Transverse colon (tissue), 4 donors: ENCODE data around the gene FMNL3. TPM values are rescaled to one million over a fixed set of nuclear protein-coding genes. Genes with fewer than 3 reads are reported as not detected.

Source experiments
- DNase-seq: peaks from one replicate; pipeline ENCODE4 v3.0.0-alpha.2; 2019
- H3K27ac ChIP-seq, 4 donors: fragments of 200-600 bp; sonication (generic); 2 replicates each; pipeline ENCODE4 v1.5.1; 2016 to 2018; ENCODE audit warnings: inconsistent platforms in 4 of 4
- H3K27me3 ChIP-seq: fragments of 200-600 bp; sonication (generic); 2 replicates; pipeline ENCODE4 v1.5.1; 2017; ENCODE audit warnings: inconsistent platforms
- H3K36me3 ChIP-seq, 4 donors: fragments of 200-600 bp; sonication (generic); 2 replicates each; pipeline ENCODE4 v1.5.1; 2017 to 2019; ENCODE audit warnings: inconsistent platforms in 4 of 4
- H3K4me1 ChIP-seq, 4 donors: fragments of 200-600 bp; sonication (generic); 2 replicates each; pipeline ENCODE4 v1.5.1; 2017 to 2020; ENCODE audit warnings: inconsistent platforms in 4 of 4
- H3K4me3 ChIP-seq, 4 donors: fragments of 200-600 bp; sonication (generic); 1 replicate in 1 of 4; 2 replicates in 3 of 4; pipeline versions ENCODE4 v1.5.1 to v1.6.1; 2017 to 2019; ENCODE audit warnings: inconsistent platforms in 4 of 4
- H3K9me3 ChIP-seq, 2 donors: fragments of 200-600 bp; sonication (generic); 2 replicates each; pipeline ENCODE4 v1.5.1; 2017 to 2019; ENCODE audit warnings: inconsistent platforms in 2 of 2
- CTCF ChIP-seq, 5 experiments: fragments of 200-600 bp in 3 of 5; fragments of 450-650 bp in 2 of 5; sonication (generic) in 3 of 5; IDR thresholded peaks; 1 replicate in 2 of 5; 2 replicates in 3 of 5; pipeline ENCODE4 v1.5.1; 2016 to 2017; ENCODE audit warnings: antibody characterized with exemption in 5 of 5, inconsistent platforms in 3 of 5, mild to moderate bottlenecking in 2 of 5, moderate library complexity in 1 of 5
- EP300 ChIP-seq: sonication (generic); formaldehyde crosslinking; IDR thresholded peaks from one replicate; pipeline ENCODE4 v1.6.1; 2017; ENCODE audit warnings: antibody characterized with exemption, low read depth
- POLR2A ChIP-seq: fragments of 450-650 bp; IDR thresholded peaks from one replicate; pipeline ENCODE4 v1.6.1; 2016; ENCODE audit warnings: antibody characterized with exemption, mild to moderate bottlenecking, moderate library complexity
- POLR2AphosphoS5 ChIP-seq, 3 donors: sonication (generic); formaldehyde crosslinking; IDR thresholded peaks; one replicate each; pipeline ENCODE4 v1.6.1; 2016; ENCODE audit warnings: antibody characterized with exemption in 3 of 3
- WGBS, 2 donors: methylation state at CpG; one replicate each; pipeline ENCODE4 v1.1.5; 2018; ENCODE audit warnings: low coverage in 1 of 2; 5-methylcytosine and 5-hydroxymethylcytosine counted together
- in situ Hi-C, 4 donors: fragments of 200-750 bp; cut with MboI; loops; one replicate each; pipeline versions ENCODE4 v1.15.0 to v1.15.1; 2017; ENCODE audit warnings: low sequenced_read_pairs in 3 of 4, low pct_ligation_motif_present in 1 of 4, low pct_unique_long_range_greater_than_20kb in 1 of 4
- intact Hi-C: fragments of 100-400 bp; cut with DNase I; formaldehyde crosslinking; loops from one replicate; pipeline ENCODE4 v1.15.1; 2023; ENCODE audit warnings: low total_unique reads
- total RNA-seq, 4 donors: library from RNA; depleted of rRNA; stranded (reverse); fragments of >200 nt; gene quantifications; one replicate each; pipeline ENCODE4 v1.1.0, GENCODE V29; 2016

The FMNL3 gene
- total RNA-seq, 4 donors from 2014 or later, result 5.3 to 16.5 (median 8.2) TPM

GRCh38 chr12:49654715-49655114 is 52.5 kb downstream of the FMNL3 start:
- H3K27ac ChIP-seq, result no peak overlapping the region
- no peak overlapping the region for H3K4me3 ChIP-seq
- WGBS, 2 donors, result 83 to 94% methylated on average over 1 to 5 of the region's 5 CpGs
- intact Hi-C loops, result no loop called here
- no peaks in the 10 kb centered on the region for H3K4me1 ChIP-seq
- H3K9me3 ChIP-seq, result no peaks in the 10 kb centered on the region
- TF ChIP-seq CTCF (IDR thresholded peaks at IDR 0.05), result no peak
- TF ChIP-seq EP300, result no peak
- no peak for TF ChIP-seq POLR2AphosphoS5 (IDR thresholded peaks at IDR 0.05)
- TF ChIP-seq POLR2A, result no peak
- H3K27me3 ChIP-seq, result no peaks in the 10 kb centered on the region
- H3K36me3 ChIP-seq, result no peaks in the 10 kb centered on the region
- in situ Hi-C loops, result loop anchor here in 1 of 4 donors (5.0 kb wide), 1 partner anchor 53 kb away; the partner anchor contains the start of gene FMNL3
- DNase-seq, result no peak

GRCh38 chr12:49652921-49653520 is 54.2 kb downstream of the FMNL3 start:
- Histone ChIP-seq H3K4me3 (no peak overlapping the region), H3K4me1 (peaks cover 0 to 7% (median 0%) of the 10 kb centered on the region in 4 donors), H3K36me3 (no peaks in the 10 kb centered on the region), H3K9me3 (no peaks in the 10 kb centered on the region), H3K27ac (no peak overlapping the region), H3K27me3 (no peaks in the 10 kb centered on the region)
- intact Hi-C loops (no loop called here), in situ Hi-C loops (loop anchor here in 1 of 4 donors (5.0 kb wide), 1 partner anchor 54 kb away; the partner anchor contains the start of gene FMNL3)
- no peak for DNase-seq
- WGBS, 2 donors, result 92% methylated on average over 4 of the region's 4 CpGs; no CpG with 5 or more reads in 1 of the 2 donors
- TF ChIP-seq EP300, result no peak
- no peak for TF ChIP-seq POLR2AphosphoS5 (IDR thresholded peaks at IDR 0.05)
- no peak for TF ChIP-seq POLR2A
- no peak for TF ChIP-seq CTCF (IDR thresholded peaks at IDR 0.05)

- Histone ChIP-seq H3K27ac (no peak overlapping the region), H3K4me1 (peaks cover 0 to 7% (median 0%) of the 10 kb centered on the region in 4 donors), H3K36me3 (no peaks in the 10 kb centered on the region), H3K4me3 (no peak overlapping the region), H3K27me3 (no peaks in the 10 kb centered on the region), H3K9me3 (no peaks in the 10 kb centered on the region)
- WGBS, 2 donors, result 79% methylated on average over 8 of the region's 8 CpGs; no CpG with 5 or more reads in 1 of the 2 donors
- no peak for DNase-seq
- intact Hi-C loops (no loop called here), in situ Hi-C loops (loop anchor here in 1 of 4 donors (5.0 kb wide), 1 partner anchor 55 kb away; the partner anchor contains the start of gene FMNL3)
- TF ChIP-seq POLR2A (no peak), POLR2AphosphoS5 (IDR thresholded peaks at IDR 0.05) (no peak), EP300 (no peak), CTCF (IDR thresholded peaks at IDR 0.05) (no peak)
Observed at GRCh38 chr12:49651855-49652254, 55.4 kb downstream of the FMNL3 start.

- DNase-seq, result no peak
- H3K9me3 ChIP-seq, result no peaks in the 10 kb centered on the region
- intact Hi-C loops, result no loop called here
- no peak overlapping the region for H3K27ac ChIP-seq
- WGBS, 2 donors, result 29 to 85% methylated on average over 1 to 5 of the region's 5 CpGs
- no peak overlapping the region for H3K4me3 ChIP-seq
- H3K36me3 ChIP-seq, result no peaks in the 10 kb centered on the region
- in situ Hi-C loops, result loop anchor here in 1 of 4 donors (5.0 kb wide), 1 partner anchor 57 kb away; the partner anchor contains the start of gene FMNL3
- peaks cover 0 to 7% (median 0%) of the 10 kb centered on the region in 4 donors for H3K4me1 ChIP-seq
- TF ChIP-seq CTCF (IDR thresholded peaks at IDR 0.05) (no peak), EP300 (no peak), POLR2A (no peak), POLR2AphosphoS5 (IDR thresholded peaks at IDR 0.05) (no peak)
- H3K27me3 ChIP-seq, result no peaks in the 10 kb centered on the region
Observed at GRCh38 chr12:49649892-49650291, 57.3 kb downstream of the FMNL3 start.
